Heart right ventricle (tissue), 16 donors: ENCODE data around the gene MEPCE. TPM values are rescaled to one million over a fixed set of nuclear protein-coding genes. Genes with fewer than 3 reads are reported as not detected.
"Not testable (repeated sequence)": the region's sequence is repeated elsewhere in the genome, so short reads cannot be mapped to it uniquely, and the experiment has no call there.

Source experiments
- ATAC-seq, 8 donors: fragments of 200-7000 bp; cut with Tn5 transposase; one replicate each; pipeline ENCODE4 v1.9.1; 2020; ENCODE audit warnings: mild to moderate bottlenecking in 8 of 8, moderate library complexity in 8 of 8, moderate number of reproducible peaks in 1 of 8
- DNase-seq, 2 donors: peaks; one replicate each; pipeline ENCODE4 v3.0.0-alpha.2; 2020
- H3K27ac ChIP-seq, 10 donors: fragments of 200-600 bp; sonication (generic) in 2 of 10; one replicate each; pipeline versions ENCODE4 v1.5.0 to v1.8.0; 2020 to 2022; ENCODE audit warnings: mild to moderate bottlenecking in 3 of 10
- H3K27me3 ChIP-seq, 7 donors: fragments of 200-600 bp; one replicate each; pipeline ENCODE4 v1.8.0; 2021 to 2022; ENCODE audit warnings: mild to moderate bottlenecking in 2 of 7
- H3K36me3 ChIP-seq, 9 donors: fragments of 200-600 bp; sonication (generic) in 1 of 9; one replicate each; pipeline versions ENCODE4 v1.5.0 to v1.8.0; 2020 to 2022; ENCODE audit warnings: mild to moderate bottlenecking in 2 of 9
- H3K4me1 ChIP-seq, 9 donors: fragments of 200-600 bp; sonication (generic) in 1 of 9; one replicate each; pipeline versions ENCODE4 v1.5.0 to v1.8.0; 2020 to 2022; ENCODE audit warnings: mild to moderate bottlenecking in 4 of 9
- H3K4me3 ChIP-seq, 10 donors: fragments of 200-600 bp; sonication (generic) in 2 of 10; one replicate each; pipeline versions ENCODE4 v1.5.0 to v1.8.0; 2020 to 2022; ENCODE audit warnings: mild to moderate bottlenecking in 7 of 10, moderate library complexity in 2 of 10
- H3K9me3 ChIP-seq, 11 donors: fragments of 200-600 bp in 10 of 11; sonication (generic) in 2 of 11; one replicate each; pipeline versions ENCODE4 v1.5.0 to v1.8.0; 2013 to 2022; ENCODE audit warnings: mild to moderate bottlenecking in 2 of 11, control low read depth in 1 of 11, moderate library complexity in 1 of 11
- WGBS, 2 donors: extraction: QIAGEN DNeasy Blood & Tissue Kit; methylation state at CpG; one replicate each; pipeline ENCODE4 v1.1.7; 2013; ENCODE audit warnings: inconsistent platforms in 1 of 2; 5-methylcytosine and 5-hydroxymethylcytosine counted together
- intact Hi-C, 10 donors: fragments of 100-400 bp; cut with DNase I; formaldehyde crosslinking; loops; one replicate each; pipeline versions ENCODE4 v1.11.1 to v1.14.2; 2022
- long read RNA-seq, 3 donors: library from polyadenylated mRNA; unstranded; transcript quantifications; one replicate each; pipeline ENCODE4 v2.0.0, GENCODE V29; 2020 to 2021
- polyA plus RNA-seq, 2 donors: library from polyadenylated mRNA; stranded (reverse); fragments of 200-250 nt; gene quantifications; one replicate each; pipeline ENCODE4 v1.2.3, GENCODE V29; 2013
- total RNA-seq, 10 donors: library from RNA; stranded (reverse); fragmentation: NEBNext Ultra II Directional in 3 of 10; extraction: Animal tissue kit (Norgen Biotek cat#: 25700) in 3 of 10; gene quantifications; one replicate each; pipeline versions ENCODE4 v1.2.1 to v1.2.4, GENCODE V29; 2021 to 2023
- TF ChIP-seq, protein P1 (sequence below), 9 donors: fragments of 200-600 bp; sonication (generic) in 2 of 9; IDR thresholded peaks; one replicate each; pipeline versions ENCODE4 v1.5.0 to v1.8.0; 2021 to 2022; ENCODE audit warnings: antibody characterized with exemption in 9 of 9, mild to moderate bottlenecking in 5 of 9, moderate library complexity in 1 of 9
- donor health status: Arrhythmogenic right ventricular cardiomyopathy.
- donor health status: ischemic (EF 13 %, LVEDD 7.1; RV severe dilation, severe dysfunction).
- donor health status: healthy with polysubstance abuse.
- donor health status: DM: no; HTN: yes; CAD: no.
- donor health status: DM: no; HTN: no; CAD: no.
- donor health status: ischemic (EF 25% LVEDD 6.9; RV normal size, moderate dysfunction).
- donor health status: ischemic (EF 25% LVEDD 5.7; RV mildly dilated, moderate dysfunction).
- donor health status: healthy.
- donor health status: DM: yes; HTN: yes; CAD: no.
- donor health status: Ischemic cardiomyopathy.
- donor health status: ischemic (EF 35%, LVEDD 5.7; RV mildly dilated, moderate dysfunction).
- donor health status: nonischemic (EF 11% LVEDD 7.7; RV severe dilation, severe dysfunction).
- donor health status: DM: yes; HTN: yes; CAD: no.
- donor health status: PGD.
- donor health status: ischemic (EF 29% LVEDD 5.4; RV normal size, mild dysfunction).
- donor health status: nonischemic (EF 23%, LVEDD 6.1; RV moderate dilation, normal function).

Gene MEPCE, protein sequence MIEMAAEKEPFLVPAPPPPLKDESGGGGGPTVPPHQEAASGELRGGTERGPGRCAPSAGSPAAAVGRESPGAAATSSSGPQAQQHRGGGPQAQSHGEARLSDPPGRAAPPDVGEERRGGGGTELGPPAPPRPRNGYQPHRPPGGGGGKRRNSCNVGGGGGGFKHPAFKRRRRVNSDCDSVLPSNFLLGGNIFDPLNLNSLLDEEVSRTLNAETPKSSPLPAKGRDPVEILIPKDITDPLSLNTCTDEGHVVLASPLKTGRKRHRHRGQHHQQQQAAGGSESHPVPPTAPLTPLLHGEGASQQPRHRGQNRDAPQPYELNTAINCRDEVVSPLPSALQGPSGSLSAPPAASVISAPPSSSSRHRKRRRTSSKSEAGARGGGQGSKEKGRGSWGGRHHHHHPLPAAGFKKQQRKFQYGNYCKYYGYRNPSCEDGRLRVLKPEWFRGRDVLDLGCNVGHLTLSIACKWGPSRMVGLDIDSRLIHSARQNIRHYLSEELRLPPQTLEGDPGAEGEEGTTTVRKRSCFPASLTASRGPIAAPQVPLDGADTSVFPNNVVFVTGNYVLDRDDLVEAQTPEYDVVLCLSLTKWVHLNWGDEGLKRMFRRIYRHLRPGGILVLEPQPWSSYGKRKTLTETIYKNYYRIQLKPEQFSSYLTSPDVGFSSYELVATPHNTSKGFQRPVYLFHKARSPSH
- total RNA-seq (10 to 100 TPM; 17.2 to 27.7 (median 23.0) TPM), polyA plus RNA-seq (10 to 100 TPM; 15.1 to 18.7 TPM)
- long read RNA-seq, donor 1, transcript MEPCE-201 (4 exons, 3,030 nt): major isoform, 13 of 19 reads
- long read RNA-seq, donor 1, partial matches to known transcripts: 5 of 19 reads
- long read RNA-seq, donor 1, other reads (novel, unspliced or antisense): 1 of 19 reads
- long read RNA-seq, donor 2, transcript MEPCE-201 (4 exons, 3,030 nt): major isoform, 17 of 22 reads
- long read RNA-seq, donor 2, partial matches to known transcripts: 3 of 22 reads
- long read RNA-seq, donor 2, other reads (novel, unspliced or antisense): 2 of 22 reads
- long read RNA-seq, donor 3, transcript MEPCE-201 (4 exons, 3,030 nt): major isoform, 13 of 16 reads
- long read RNA-seq, donor 3, partial matches to known transcripts: 0 of 16 reads
- long read RNA-seq, donor 3, other reads (novel, unspliced or antisense): 3 of 16 reads

DNA sequence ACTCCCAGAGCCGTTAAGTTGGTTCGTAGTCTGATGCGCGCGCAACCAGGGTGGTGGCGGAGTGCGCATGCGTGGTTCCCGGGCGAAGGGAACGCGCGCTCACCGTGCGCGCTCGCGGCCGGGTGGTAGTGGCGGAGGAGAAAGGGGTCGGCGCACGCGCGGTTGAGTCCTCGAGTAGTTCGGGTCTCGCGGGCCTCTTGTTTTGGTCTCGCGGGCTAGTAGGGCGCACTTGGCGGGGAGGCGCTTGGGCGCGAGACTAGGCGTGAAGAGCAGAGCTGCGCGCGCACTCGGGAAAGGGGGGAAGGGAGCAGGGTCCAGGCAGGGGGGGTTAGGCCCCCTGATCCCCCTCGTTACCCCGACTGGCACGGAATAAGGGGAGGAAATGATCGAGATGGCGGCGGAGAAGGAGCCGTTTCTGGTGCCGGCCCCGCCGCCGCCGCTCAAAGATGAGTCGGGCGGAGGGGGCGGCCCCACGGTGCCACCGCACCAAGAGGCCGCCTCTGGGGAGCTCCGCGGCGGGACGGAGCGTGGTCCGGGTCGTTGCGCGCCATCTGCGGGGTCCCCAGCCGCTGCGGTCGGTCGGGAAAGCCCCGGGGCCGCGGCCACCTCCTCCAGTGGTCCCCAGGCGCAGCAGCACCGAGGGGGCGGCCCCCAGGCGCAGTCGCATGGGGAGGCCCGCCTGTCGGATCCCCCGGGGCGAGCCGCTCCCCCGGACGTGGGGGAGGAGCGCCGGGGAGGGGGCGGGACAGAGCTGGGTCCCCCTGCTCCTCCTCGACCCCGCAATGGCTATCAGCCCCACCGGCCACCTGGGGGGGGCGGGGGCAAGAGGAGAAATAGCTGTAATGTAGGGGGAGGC, at the start of gene MEPCE:
Gene MEPCE (plus strand): TSS at position 195 of the 856 bp plus-strand sequence. CDS start 188 bp downstream, at position 383.
- intact Hi-C loops: loop anchor here in 1 of 10 donors (5.0 kb wide), 1 partner anchor 247 kb away; no protein-coding TSS in a partner anchor
- Histone ChIP-seq H3K4me3 (peak within 1 kb of the TSS; percentile 77 to 100 (median 92)), H3K4me1 (peaks cover 8 to 55% (median 38%) of the 10 kb centered on the region in 9 donors), H3K9me3 (no peaks in the 10 kb centered on the region), H3K27me3 (no peaks in the 10 kb centered on the region), H3K36me3 (peaks cover 0 to 38% (median 17%) of the 10 kb centered on the region in 9 donors), H3K27ac (peak within 1 kb of the TSS; percentile 98 to 100 (median 99))
- DNase-seq: peak; percentile 97
- TF ChIP-seq, protein P1, sequence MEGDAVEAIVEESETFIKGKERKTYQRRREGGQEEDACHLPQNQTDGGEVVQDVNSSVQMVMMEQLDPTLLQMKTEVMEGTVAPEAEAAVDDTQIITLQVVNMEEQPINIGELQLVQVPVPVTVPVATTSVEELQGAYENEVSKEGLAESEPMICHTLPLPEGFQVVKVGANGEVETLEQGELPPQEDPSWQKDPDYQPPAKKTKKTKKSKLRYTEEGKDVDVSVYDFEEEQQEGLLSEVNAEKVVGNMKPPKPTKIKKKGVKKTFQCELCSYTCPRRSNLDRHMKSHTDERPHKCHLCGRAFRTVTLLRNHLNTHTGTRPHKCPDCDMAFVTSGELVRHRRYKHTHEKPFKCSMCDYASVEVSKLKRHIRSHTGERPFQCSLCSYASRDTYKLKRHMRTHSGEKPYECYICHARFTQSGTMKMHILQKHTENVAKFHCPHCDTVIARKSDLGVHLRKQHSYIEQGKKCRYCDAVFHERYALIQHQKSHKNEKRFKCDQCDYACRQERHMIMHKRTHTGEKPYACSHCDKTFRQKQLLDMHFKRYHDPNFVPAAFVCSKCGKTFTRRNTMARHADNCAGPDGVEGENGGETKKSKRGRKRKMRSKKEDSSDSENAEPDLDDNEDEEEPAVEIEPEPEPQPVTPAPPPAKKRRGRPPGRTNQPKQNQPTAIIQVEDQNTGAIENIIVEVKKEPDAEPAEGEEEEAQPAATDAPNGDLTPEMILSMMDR (IDR thresholded peaks at IDR 0.05): no peak
- ATAC-seq: peak; percentile 72 to 85 (median 77)
- WGBS, 2 donors: 0 to 1% methylated on average over 90 to 95 of the region's 95 CpGs

DNA sequence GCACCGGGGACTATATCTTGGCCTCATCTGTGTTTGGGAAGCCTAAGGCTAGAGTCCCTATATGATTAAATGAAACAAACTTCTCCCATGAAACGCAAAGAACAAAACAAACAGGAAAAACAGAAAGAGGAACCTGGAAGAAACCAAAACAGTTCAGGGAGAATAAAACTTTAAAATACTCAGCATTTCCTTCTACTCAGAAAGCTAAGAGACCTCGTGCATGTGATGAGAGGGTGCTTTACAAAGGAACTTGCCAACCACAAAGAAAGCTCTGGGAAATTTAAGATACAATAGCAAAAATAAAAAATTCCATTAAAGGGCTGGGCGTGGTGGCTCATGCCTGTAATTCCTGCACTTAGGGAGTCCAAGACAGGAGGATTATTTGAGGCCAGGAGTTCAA, 49.4 kb upstream of the MEPCE start:
- intact Hi-C loops: no loop called here
- 77 to 79% methylated on average over 4 of the region's 4 CpGs for WGBS, 2 donors
- Histone ChIP-seq H3K27ac (peak overlapping the region in 4 of 10 donors; percentile 34 to 91 (median 45)), H3K36me3 (peaks cover 0 to 13% (median 0%) of the 10 kb centered on the region in 9 donors), H3K4me3 (no peak overlapping the region), H3K27me3 (no peaks in the 10 kb centered on the region), H3K9me3 (no peaks in the 10 kb centered on the region), H3K4me1 (peaks cover 0 to 57% (median 0%) of the 10 kb centered on the region in 9 donors)
- ATAC-seq (peak in 5 of 8 donors; percentile 17 to 53 (median 47)), DNase-seq (no peak)
- TF ChIP-seq, protein P1 (IDR thresholded peaks at IDR 0.05): no peak

DNA sequence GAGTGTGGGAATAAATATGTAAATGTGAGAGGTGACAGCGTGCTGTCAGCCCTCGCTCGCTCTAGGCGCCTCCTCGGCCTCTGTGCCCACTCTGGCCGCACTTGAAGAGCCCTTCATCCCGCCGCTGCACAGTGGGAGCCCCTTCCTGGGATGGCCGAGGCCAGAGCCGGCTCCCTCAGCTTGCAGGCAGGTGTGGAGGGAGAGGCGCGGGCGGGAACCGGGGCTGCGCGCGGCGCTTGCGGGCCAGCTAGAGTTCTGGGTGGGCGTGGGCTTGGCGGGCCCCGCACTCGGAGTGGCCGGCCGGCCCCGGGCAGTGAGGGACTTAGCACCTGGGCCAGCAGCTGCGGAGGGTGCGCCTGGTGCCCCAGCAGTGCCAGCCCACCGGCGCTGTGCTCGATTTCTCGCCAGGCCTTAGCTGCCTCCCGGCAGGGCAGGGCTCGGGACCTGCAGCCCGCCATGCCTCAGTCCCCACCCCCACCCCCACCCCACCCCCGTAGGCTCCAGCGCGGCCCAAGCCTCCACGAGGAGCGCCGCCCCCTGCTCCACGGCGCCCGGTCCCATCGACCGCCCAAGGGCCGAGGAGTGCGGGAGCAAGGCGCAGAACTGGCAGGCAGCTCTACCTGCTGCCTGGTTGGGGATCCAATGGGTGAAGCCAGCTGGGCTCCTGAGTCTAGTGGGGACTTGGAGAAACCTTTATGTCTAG, 47.9 kb upstream of the MEPCE start:
- H3K27me3 ChIP-seq, H3K9me3 ChIP-seq, ATAC-seq, intact Hi-C loops, DNase-seq, H3K27ac ChIP-seq: not testable (repeated sequence)
- WGBS, 2 donors: 82 to 89% methylated on average over 48 to 49 of the region's 49 CpGs
- peak overlapping the region in 1 of 10 donors; percentile 11 for H3K4me3 ChIP-seq
- peaks cover 0 to 55% (median 0%) of the 10 kb centered on the region in 9 donors for H3K4me1 ChIP-seq
- peaks cover 0 to 13% (median 0%) of the 10 kb centered on the region in 9 donors for H3K36me3 ChIP-seq

DNA sequence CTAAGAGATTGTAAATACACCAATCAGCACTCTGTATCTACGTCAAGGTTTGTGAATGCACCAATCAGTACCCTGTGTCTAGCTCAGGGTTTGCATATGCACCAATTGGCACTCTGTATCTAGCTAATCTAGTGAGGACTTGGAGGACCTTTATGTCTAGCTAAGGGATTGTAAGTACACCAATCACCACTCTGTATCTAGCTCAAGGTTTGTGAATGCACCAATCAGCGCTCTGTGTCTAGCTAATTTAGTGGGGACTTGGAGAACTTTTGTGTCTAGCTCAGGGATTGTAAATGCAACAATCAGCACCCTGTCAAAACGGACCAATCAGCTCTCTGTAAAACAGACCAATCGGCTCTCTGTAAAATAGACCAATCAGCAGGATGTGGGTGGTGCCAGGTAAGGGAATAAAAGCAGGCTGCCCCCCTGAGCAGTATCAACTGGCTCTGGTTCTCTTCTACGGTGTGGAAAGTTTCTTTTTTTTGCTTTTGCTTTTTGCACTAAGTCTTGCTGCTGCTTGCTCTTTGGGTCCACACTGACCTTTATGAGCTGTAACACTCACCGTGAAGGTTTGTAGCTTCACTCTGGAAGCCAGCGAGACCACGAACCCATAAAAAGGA, 47.3 kb upstream of the MEPCE start:
- H3K9me3 ChIP-seq, intact Hi-C loops, H3K4me3 ChIP-seq, H3K27me3 ChIP-seq, DNase-seq: not testable (repeated sequence)
- ATAC-seq: peak in 1 of 8 donors; percentile 37
- peaks cover 0 to 10% (median 0%) of the 10 kb centered on the region in 9 donors for H3K36me3 ChIP-seq
- H3K27ac ChIP-seq: peak overlapping the region in 2 of 10 donors; percentile 1 to 61
- 88 to 91% methylated on average over 8 of the region's 8 CpGs for WGBS, 2 donors
- H3K4me1 ChIP-seq: peaks cover 0 to 60% (median 5%) of the 10 kb centered on the region in 9 donors
